Stimulated activated CD4-positive, alpha-beta T cell treated with anti-CD3 and anti-CD28 coated beads, TNF-alpha, amount 100 ng/mL, for 24 hours (primary cell): ENCODE results near the gene CLEC3B.
"Not testable (repeated sequence)": the region's sequence is repeated elsewhere in the genome, so short reads cannot be mapped to it uniquely, and the experiment has no call there.

Source experiments
- DNase-seq, 3 experiments: peaks; one replicate each; pipeline ENCODE4 v3.0.0-alpha.2; 2020; ENCODE audit warnings: low read depth in 3 of 3

Gene CLEC3B

DNA sequence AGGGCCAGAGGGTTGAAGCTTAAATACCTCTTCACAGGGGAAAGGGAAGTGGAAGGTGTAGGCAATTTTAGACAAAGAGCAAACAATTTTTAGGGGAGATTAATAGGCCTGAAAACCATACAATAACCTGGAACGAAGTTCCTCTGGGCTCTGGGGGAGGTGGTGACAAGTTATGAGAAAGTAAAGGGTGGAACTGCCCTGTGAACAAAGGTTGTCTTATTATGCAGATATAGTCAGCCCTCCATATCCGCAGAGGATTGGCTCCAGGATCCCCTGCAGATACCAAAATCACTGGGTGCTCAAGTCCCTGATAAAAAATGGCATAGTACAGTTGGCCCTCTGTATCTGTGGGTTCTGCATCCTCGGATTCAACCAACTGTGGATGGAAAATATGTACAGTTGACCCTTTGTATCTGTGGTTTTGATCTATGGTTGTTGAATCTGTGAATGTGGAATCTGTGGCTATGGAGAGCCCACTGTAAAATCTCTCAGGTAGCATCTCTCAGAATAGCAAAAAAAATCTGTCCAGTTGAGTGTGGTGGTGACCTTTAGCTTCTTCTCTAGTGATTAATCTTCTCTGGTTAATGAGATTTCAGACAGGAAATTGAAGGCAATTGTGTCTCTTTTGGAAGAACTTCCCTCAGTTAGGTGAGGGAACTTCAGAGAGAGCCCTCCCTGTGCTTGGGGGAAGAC lies 40.2 kb downstream of the CLEC3B start:
- no peak for DNase-seq

DNA sequence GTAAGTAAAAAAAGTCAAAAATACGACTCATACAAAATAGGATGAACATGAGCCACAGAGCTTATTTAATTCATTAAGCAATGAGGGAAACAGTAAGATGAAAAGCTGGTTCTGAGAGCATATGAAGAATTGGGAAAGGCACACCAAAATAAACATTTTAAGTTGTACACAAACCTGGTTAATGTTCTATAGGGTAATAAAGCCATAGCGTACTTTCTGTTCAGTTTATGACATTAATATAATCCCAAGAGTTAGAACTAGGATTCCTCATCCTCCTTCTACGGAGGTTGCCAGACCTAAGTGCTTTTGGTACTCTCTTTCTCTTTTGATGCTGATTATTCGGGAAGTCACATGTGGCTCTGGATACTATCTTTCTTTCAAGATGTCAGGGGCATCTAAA lies 41.4 kb downstream of the CLEC3B start:
- DNase-seq: no peak

DNA sequence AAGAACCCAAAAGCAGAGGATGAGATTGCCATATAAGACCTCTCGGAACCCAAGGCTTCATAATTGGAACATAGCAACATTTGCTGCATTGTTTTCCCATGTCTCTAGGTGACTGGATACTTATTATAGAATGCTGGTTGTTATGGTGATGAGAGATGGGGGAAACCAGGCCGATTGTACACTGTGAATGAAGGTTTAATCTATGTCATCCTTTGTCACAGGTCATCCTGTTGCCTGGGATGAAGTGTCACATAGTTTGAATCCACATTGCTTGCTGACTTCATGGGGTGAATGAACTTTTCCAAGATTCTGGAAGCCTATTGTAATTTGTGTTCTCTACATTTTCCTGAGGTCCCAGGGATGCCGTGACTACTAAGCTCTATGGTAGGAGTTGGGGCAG lies 41.8 kb downstream of the CLEC3B start:
- DNase-seq: no peak

DNA sequence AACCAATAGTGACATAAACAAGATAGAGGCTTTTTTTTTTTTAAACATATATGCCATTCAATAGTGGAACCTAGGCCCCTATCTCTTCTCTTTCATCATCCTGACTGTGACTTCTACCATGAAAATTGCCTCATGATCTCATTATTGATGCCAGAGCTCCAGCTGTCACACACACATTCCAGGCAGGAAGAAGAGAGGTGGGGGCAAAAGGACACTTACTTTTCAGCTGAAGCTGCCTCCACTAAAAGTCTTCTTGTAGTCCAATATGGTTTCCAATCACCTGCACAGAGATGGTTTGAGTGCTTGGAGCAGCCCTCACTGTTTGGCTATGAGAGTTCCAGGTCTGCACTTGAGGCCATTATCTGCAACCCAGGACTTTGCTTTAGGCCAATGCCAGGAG lies 45.0 kb downstream of the CLEC3B start:
- no peak for DNase-seq

DNA sequence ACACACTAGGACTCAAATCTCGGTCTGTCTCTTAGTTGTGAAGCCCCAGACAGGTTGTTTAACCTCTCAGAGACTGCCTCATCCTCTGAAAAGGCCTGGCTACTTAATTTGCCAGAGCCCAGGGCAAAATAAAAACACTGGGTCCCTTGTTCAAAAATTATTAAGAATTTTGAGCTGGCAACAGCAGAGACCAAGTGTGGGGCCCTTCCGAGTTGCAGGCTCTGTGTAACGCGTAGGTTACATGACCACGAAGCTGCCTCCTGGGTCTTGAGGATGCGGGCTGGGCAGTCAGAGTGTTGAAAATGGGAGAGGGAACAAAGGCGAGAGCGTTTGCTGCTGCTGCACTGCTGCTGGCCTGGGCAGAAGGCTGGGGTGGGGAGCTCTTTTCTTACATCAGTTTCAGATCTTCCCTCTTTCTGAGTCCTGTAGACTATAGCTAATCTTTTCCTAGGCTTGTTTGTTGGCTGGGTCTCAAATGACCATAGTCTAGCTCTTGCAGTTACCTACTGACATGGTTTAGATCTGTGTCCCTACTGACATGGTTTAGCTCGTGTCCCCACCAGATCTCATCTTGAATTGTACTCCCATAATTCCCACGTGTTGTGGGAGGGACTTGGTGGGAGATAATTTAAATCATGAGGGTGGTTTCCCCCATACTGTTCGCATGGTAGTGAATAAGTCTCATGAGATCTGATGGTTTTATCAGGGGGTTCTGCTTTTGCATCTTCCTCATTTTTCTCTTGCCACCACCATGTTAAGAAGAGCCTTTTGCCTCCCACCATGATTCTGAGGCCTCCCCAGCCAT lies 49.9 kb downstream of the CLEC3B start:
- no peak for DNase-seq

DNA sequence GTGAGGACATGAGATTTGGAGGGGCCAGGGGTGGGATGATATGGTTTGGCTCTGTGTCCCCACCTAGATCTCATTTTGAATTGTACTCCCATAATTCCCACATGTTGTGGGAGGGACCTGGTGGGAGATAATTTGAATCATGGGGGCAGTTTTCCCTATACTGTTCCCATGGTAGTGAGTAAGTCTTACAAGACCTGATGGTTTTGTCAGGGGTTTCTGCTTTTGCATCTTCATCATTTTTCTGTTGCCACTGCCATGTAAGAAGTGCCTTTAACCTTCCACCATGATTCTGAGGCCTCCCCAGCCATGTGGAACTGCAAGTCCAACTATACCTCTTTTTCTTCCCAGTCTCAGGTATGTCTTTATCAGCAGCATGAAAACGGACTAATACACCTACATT lies 52.2 kb downstream of the CLEC3B start:
- not testable (repeated sequence) for DNase-seq

DNA sequence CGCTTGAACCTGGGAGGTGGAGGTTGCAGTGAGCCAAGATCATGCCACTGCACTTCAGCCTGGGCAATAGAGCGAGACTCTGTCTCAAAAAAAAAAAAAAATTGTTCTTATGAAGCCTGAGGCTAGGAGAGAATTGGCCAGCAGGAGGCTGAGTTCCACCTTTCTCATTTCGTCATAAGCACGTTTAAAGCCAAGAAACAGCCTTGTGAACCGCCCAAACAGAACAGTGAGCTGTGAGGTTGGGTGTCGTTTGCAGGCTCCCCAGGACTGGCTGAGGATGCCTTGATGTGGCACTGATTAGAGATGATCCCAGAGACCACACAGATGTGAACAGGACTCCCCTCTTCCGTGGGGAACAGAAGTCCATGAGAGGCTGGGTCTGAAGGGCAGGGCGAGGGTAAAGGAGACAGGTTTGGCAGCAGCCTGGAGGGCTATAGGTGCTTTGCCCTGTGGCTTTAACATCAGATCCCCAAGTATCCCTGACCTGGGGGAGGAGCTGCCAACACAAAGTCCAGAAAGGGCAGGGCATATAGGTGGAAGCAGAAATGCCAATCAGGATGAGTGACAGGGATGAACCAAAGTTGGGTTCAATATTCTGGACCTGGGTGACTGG lies 52.9 kb downstream of the CLEC3B start:
- DNase-seq: no peak

DNA sequence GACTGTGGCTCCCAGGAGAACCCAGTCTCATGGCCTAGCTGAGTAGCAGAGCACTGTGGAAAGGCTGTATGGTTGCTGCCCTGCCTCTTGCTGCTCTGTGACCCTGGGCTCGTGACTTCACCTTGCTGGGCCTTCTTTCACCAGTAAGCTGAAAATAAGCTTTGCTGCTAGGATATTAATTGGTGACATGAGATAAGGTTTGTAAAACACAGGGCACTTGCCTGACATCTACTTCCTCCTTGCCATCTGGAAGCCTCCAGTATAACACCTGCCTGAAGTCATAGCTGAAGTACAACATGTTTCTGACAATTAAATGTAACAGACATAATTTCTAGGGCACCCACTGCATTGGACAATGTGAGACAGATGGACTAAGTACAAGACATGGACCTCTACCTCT lies 53.6 kb downstream of the CLEC3B start:
- no peak for DNase-seq

DNA sequence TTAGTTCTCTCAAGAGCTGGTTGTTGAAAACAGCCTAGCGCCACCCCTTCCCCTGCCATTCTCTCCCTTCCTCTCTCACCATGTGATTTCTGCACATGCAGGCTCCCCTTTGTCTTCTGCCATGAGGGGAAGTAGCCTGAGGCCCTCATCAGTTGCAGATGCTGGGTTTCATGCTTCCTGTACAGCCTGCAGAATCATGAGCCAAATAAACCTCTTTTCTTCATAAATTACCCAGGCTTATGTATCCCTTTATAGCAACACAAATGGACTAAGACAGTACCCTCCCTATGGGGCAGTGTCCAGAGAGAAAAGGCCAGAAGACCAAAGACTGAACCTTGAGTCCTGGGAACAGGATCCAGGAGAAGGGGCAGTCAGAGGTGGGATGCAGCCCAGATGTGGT lies 54.7 kb downstream of the CLEC3B start:
- no peak for DNase-seq

DNA sequence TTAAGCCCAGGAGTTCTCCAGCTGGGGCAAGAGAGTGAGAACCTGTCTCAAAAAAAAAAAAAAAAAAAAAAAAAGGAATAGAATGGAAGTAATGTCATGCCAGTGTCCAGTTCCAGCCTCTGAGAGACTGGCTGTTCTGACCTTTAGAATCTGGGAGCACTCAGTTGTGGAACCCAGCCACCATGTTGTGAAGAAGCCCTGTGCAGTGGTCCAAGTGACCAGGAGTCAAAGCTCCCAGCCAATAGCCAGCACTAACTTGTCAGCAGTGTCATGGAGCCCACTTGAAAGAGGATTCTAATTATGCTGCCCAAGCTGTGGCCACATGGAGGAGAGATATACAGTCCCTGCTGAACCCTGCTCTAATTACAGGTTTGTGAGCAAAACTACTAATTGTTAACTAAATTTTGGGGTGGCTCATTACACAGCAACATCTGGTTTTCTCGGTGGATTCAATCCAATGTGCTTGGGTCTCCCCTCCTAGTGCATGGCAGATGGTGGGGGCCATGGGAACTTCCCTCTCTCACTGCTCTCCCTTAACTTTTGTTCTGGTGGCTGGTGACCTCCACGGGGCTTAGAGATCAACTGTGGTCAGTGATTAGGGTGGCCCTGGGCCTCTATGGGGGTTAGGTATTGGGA lies 55.5 kb downstream of the CLEC3B start:
- no peak for DNase-seq

DNA sequence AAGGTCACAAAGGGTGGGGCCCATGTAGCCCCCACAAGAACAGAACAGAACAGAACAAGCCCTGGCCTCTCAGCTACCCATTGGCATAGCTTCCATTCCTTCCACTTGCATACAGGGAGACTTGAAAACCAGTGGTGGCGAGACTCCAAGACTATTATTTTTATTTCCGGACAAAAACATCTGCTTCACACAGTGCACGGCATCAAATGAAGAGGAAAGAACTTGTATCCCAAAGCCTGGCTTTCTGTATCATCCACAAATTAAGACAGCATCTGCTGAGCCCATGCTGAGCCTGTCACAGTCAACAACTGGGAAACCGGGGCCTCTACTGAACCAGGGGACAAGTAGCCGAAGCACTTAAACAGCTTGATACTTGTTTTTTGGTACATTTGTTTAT lies 56.0 kb downstream of the CLEC3B start:
- DNase-seq: no peak

DNA sequence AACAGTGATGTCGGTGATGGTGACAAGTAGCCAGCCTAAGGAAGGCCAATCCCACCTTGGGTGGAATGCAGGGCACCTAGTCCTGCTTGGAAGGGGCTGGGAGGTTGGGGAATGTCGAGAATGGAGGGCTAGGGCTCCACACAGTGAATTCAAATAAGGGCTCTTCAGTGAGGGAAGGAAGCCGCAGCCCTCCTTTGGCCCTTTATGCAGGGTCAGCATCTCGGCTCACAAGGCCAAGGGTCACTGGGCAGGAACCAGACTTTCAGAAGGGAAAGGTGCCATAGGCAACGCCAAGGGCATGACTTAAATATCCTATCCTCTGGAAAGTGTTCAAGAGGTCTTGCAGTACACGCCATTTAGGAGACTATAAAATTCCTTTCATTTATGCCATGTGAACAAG lies 56.9 kb downstream of the CLEC3B start:
- DNase-seq: no peak

DNA sequence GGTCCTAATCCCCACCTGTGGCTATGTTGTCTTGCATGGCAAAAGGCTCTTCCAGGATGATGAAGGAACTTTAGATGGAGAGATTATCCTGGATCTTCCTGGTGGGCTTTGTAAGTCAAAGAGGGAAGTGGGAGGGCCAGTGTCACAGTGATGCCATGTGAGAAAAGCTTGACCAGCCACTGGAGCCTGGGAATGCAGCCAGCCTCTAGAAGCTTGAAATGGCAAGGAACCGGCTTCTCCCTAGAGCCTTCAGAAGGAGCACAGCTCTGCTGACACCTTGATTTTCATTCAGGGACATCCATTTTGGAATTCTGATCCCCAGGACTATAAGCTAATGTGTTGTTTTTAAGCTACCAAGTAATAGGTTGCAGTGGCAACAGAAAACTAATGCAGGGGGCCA lies 58.3 kb downstream of the CLEC3B start:
- DNase-seq: no peak

DNA sequence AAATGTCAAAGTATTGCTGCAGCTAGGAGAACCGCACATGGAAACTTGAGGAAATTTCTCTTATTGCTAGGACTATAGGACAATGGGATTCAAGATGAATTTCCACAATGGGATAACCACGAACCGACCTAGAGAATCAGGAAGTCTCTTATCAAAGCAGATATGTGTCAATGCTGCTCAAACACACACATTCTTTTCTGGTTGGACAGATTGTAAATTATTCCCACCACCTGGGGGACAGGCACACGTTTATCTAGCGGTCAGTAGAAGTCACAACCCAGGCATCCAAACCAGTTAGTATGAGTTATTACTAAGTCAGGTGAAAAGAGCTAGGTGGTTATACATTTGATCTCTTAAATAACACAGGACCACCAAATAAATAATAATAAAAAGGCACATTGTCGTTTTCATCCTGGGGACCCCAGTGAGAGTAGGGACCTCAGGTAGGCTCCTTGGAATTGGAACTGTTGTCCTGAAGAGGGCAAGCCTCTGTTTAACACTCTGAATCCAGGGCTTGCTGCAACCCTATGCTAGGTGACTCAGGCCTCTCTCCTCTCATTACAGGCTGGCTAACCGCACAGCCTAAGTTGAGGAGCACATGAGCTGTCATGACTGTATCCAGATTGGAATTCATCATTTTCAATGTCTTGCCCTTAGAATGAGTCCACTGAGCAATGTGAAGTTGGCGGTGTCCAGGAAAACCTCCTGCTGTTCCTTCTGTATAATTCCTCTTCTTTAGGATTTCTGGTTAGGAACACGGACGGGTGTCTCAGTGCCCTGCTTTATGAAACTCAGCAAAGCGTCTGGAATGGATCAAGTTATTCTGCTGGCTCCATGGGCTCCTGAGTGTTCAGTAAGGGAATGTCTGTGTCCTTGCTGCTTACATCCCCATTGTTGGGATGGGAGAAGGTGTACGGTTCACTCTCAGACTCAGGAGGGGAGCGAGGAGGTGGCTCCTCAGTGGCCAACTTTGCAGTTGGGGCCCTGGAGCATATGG lies 59.0 kb downstream of the CLEC3B start:
- DNase-seq: no peak
